GM12878 (cell line): ENCODE results near the gene ADH1C. TPM values are rescaled to one million over a fixed set of nuclear protein-coding genes. Genes with fewer than 3 reads are reported as not detected.

ENCODE experiments used
- ATAC-seq: fragments of 200-7000 bp; cut with Tn5 transposase; 3 replicates; pipeline ENCODE4 v1.9.1; 2020; ENCODE audit warnings: mild to moderate bottlenecking, moderate library complexity
- BruUV-seq: library from RNA; stranded (reverse); fragments of 400-500 nt; replicated peaks from 2 replicates; lab custom pipeline; 2021; lab: Mats Ljungman, UMichigan
- CTCF ChIA-PET: fragments of 300-600 bp; sonication (Branson Sonifier 250); formaldehyde crosslinking; extraction: SDS; loops from one replicate; lab custom pipeline; 2021; ENCODE audit warnings: inconsistent platforms; lab: Yijun Ruan, JAX
- POLR2A ChIA-PET: fragments of 350-600 bp; formaldehyde crosslinking; extraction: SDS; loops from one replicate; lab custom pipeline; 2021; ENCODE audit warnings: inconsistent platforms; lab: Charles Lee
- RAD21 ChIA-PET: fragments of 300-600 bp; sonication (Branson Sonifier 250); formaldehyde crosslinking; loops from one replicate; lab custom pipeline; 2023; ENCODE audit warnings: antibody characterized with exemption; ENCODE audit not compliant: unreplicated experiment; lab: Charles Lee
- SMC1A ChIA-PET: fragments of 300-600 bp; sonication (Branson Sonifier 250); formaldehyde crosslinking; loops from one replicate; lab custom pipeline; 2023; ENCODE audit not compliant: unreplicated experiment, uncharacterized antibody; lab: Charles Lee
- DNase-seq: peaks from one replicate; pipeline ENCODE4 v3.0.0-alpha.2; 2011; ENCODE audit warnings: low read depth, low spot score
- FAIRE-seq: peaks from 3 replicates; lab custom pipeline; 2011; peaks lifted over from hg19 to GRCh38; lab: Jason Lieb, UNC
- H2AFZ ChIP-seq: 2 replicates; pipeline ENCODE4 v1.6.0; 2011; ENCODE audit warnings: low read depth, low read length, control low read depth; ENCODE audit not compliant: control insufficient read depth
- H3K27ac ChIP-seq: 2 replicates; pipeline ENCODE4 v1.5.1; 2011; ENCODE audit warnings: control low read depth; ENCODE audit not compliant: control insufficient read depth, insufficient read depth
- H3K27me3 ChIP-seq, 2 experiments: replicated peaks in 1 of 2; 2 replicates each; pipeline versions ENCODE4 v1.6.0 to v1.6.1; 2011; ENCODE audit warnings: low read length in 1 of 2; ENCODE audit not compliant: control insufficient read depth in 2 of 2, insufficient read depth in 2 of 2
- H3K36me3 ChIP-seq, 2 experiments: 2 replicates each; pipeline ENCODE4 v1.5.1; 2011; ENCODE audit warnings: low read length in 1 of 2; ENCODE audit not compliant: control insufficient read depth in 2 of 2, insufficient read depth in 2 of 2
- H3K4me1 ChIP-seq: 2 replicates; pipeline ENCODE4 v1.6.1; 2011; ENCODE audit warnings: mild to moderate bottlenecking, low read length, moderate library complexity, mixed read lengths; ENCODE audit not compliant: control insufficient read depth, insufficient read depth
- H3K4me2 ChIP-seq: 2 replicates; pipeline ENCODE4 v1.6.0; 2011; ENCODE audit warnings: control low read depth; ENCODE audit not compliant: control insufficient read depth, insufficient read depth
- H3K4me3 ChIP-seq: fragments of 200-600 bp; sonication (generic); 2 replicates; pipeline ENCODE4 v1.5.1; 2016
- H3K79me2 ChIP-seq: 2 replicates; pipeline ENCODE4 v1.6.0; 2011; ENCODE audit warnings: low read length; ENCODE audit not compliant: control insufficient read depth, insufficient read depth
- H3K9ac ChIP-seq: 2 replicates; pipeline ENCODE4 v1.8.0; 2011; ENCODE audit warnings: low read length, control low read depth, mixed read lengths; ENCODE audit not compliant: control insufficient read depth, insufficient read depth
- H3K9me3 ChIP-seq: replicated peaks from 3 replicates; pipeline ENCODE4 v1.5.1; 2011; ENCODE audit warnings: mild to moderate bottlenecking, low read length; ENCODE audit not compliant: control insufficient read depth, insufficient read depth
- H4K20me1 ChIP-seq: 2 replicates; pipeline ENCODE4 v1.6.0; 2011; ENCODE audit not compliant: control insufficient read depth, insufficient read depth
- ASH2L ChIP-seq: fragments of 300-600, 200-600 bp; sonication (generic); IDR thresholded peaks from 2 replicates; pipeline ENCODE4 v1.6.1; 2017; ENCODE audit warnings: low read depth, mild to moderate bottlenecking, borderline replicate concordance
- BCL3 ChIP-seq: IDR thresholded peaks from 2 replicates; pipeline ENCODE4 v1.6.1; 2011; ENCODE audit warnings: borderline replicate concordance, low read depth, mild to moderate bottlenecking, moderate library complexity, low read length; ENCODE audit not compliant: insufficient read depth, poor library complexity, severe bottlenecking
- BRCA1 ChIP-seq: IDR thresholded peaks from 2 replicates; pipeline ENCODE4 v1.6.1; 2011; ENCODE audit warnings: low read depth, low read length, improper control_type of control experiment
- CHD2 ChIP-seq: IDR thresholded peaks from 2 replicates; pipeline ENCODE4 v1.6.1; 2011; ENCODE audit warnings: low read depth, low read length, improper control_type of control experiment, borderline replicate concordance
- CUX1 ChIP-seq: IDR thresholded peaks from 2 replicates; pipeline ENCODE4 v1.6.1; 2012; ENCODE audit warnings: improper control_type of control experiment, low read depth, low read length; ENCODE audit not compliant: insufficient replicate concordance
- EZH2 ChIP-seq: IDR thresholded peaks from 2 replicates; pipeline ENCODE4 v1.6.1; 2012; ENCODE audit warnings: low read depth, mild to moderate bottlenecking, control low read depth, inconsistent platforms, low read length, borderline replicate concordance; ENCODE audit not compliant: control insufficient read depth
- HCFC1 ChIP-seq: fragments of 150-350 bp; IDR thresholded peaks from 2 replicates; pipeline ENCODE4 v1.6.1; 2014; ENCODE audit warnings: low read length
- KAT2A ChIP-seq: conservative IDR thresholded peaks from 2 replicates; pipeline ENCODE4 v1.6.1; 2011; ENCODE audit warnings: low read depth, low read length; ENCODE audit not compliant: control insufficient read depth
- NFYB ChIP-seq: IDR thresholded peaks from 2 replicates; pipeline ENCODE4 v1.6.1; 2011; ENCODE audit warnings: low read depth, mild to moderate bottlenecking, low read length, improper control_type of control experiment, moderate library complexity; ENCODE audit not compliant: insufficient read depth
- RCOR1 ChIP-seq: conservative IDR thresholded peaks from 2 replicates; pipeline ENCODE4 v1.6.1; 2012; ENCODE audit warnings: low read depth, low read length, improper control_type of control experiment
- SMAD5 ChIP-seq: IDR thresholded peaks from 2 replicates; pipeline ENCODE4 v1.6.1; 2016; ENCODE audit warnings: antibody characterized with exemption, low read depth
- SP1 ChIP-seq: IDR thresholded peaks from one replicate; pipeline ENCODE4 v1.6.1; 2011; ENCODE audit warnings: low read depth, low read length
- SRF ChIP-seq, 2 experiments: IDR thresholded peaks; 2 replicates each; pipeline ENCODE4 v1.6.1; 2011; ENCODE audit warnings: low read depth in 2 of 2, low read length in 2 of 2, mild to moderate bottlenecking in 1 of 2, moderate library complexity in 1 of 2
- TAF1 ChIP-seq: IDR thresholded peaks from 2 replicates; pipeline ENCODE4 v1.6.1; 2011; ENCODE audit warnings: mild to moderate bottlenecking, low read depth, low read length, borderline replicate concordance
- TCF3 ChIP-seq: IDR thresholded peaks from 2 replicates; pipeline ENCODE4 v1.6.1; 2012; ENCODE audit warnings: low read depth, mild to moderate bottlenecking, low read length, borderline replicate concordance; ENCODE audit not compliant: insufficient read depth
- YY1 ChIP-seq: IDR thresholded peaks from 2 replicates; pipeline ENCODE4 v1.6.1; 2011; ENCODE audit warnings: low read depth, mild to moderate bottlenecking, low read length
- ZNF207 ChIP-seq: fragments of 450-650 bp; IDR thresholded peaks from 2 replicates; pipeline ENCODE4 v1.6.1; 2014; ENCODE audit warnings: antibody characterized with exemption, mild to moderate bottlenecking, borderline replicate concordance
- WGBS: methylation state at CpG from one replicate; pipeline ENCODE4 v1.1.6; 2016; ENCODE audit warnings: low lambda C conversion rate; ENCODE audit not compliant: insufficient replicate concordance, insufficient coverage; ENCODE audit errors: missing lambda C conversion rate; 5-methylcytosine and 5-hydroxymethylcytosine counted together
- in situ Hi-C: fragments of 300-500 bp; cut with MboI; formaldehyde crosslinking; loops from 9 replicates; pipeline ENCODE4 v1.14.3; 2018; ENCODE audit warnings: mixed read lengths
- intact Hi-C: fragments of 100-400 bp; cut with micrococcal nuclease; formaldehyde crosslinking; loops from one replicate; pipeline ENCODE4 v1.14.2; 2022; ENCODE audit not compliant: unreplicated experiment
- polyA plus RNA-seq, 11 experiments: library from polyadenylated mRNA; depleted of rRNA in 4 of 11; unstranded in 6 of 11; stranded (reverse) in 5 of 11; fragments of >200 nt; fragmentation: Nextera tagmentation in 4 of 11; fragmentation: Illumina TruSeq in 1 of 11; extraction: Ambion mirVana in 4 of 11; extraction: Trizol in 1 of 11; gene quantifications; 1 replicate in 1 of 11; 2 replicates in 10 of 11; pipeline versions ENCODE4 v1.2.1 to v1.2.3, GENCODE V29; 2011 to 2016; ENCODE audit warnings: inconsistent platforms in 2 of 11, missing spikeins in 2 of 11, low read depth in 1 of 11
- total RNA-seq, 4 experiments: library from RNA; depleted of rRNA in 3 of 4; stranded (reverse); fragments of >200 nt in 3 of 4; fragmentation: Illumina TruSeq in 1 of 4; extraction: Trizol in 1 of 4; gene quantifications; 2 replicates each; pipeline versions ENCODE4 v1.2.1 to v1.2.3, GENCODE V29; 2013 to 2021

ADH1C gene
- total and polyA plus RNA-seq, 10 of the 15 experiments (the other 5 are each of a cell fraction or from before 2014, with no cell fraction given), result 0.04 to 1.1 (median 0.10) TPM; not detected in 3

- no peak for DNase-seq
- FAIRE-seq, result no peak
- Histone ChIP-seq H2AFZ (no peak overlapping the region), H3K4me1 (no peaks in the 10 kb centered on the region), H4K20me1 (no peaks in the 10 kb centered on the region), H3K4me2 (no peak overlapping the region), H3K27ac (no peak overlapping the region), H3K79me2 (no peaks in the 10 kb centered on the region), H3K9ac (no peak overlapping the region), H3K27me3 (no peaks in the 10 kb centered on the region), H3K9me3 (no peaks in the 10 kb centered on the region), H3K4me3 (no peak overlapping the region), H3K36me3 (no peaks in the 10 kb centered on the region)
- 0% methylated on average over 3 of the region's 3 CpGs for WGBS
- in situ Hi-C loops (no loop called here), intact Hi-C loops (no loop called here)
- no peak for ATAC-seq
- ChIA-PET SMC1A (no interaction called here), RAD21 (no interaction called here), POLR2A (no interaction called here), CTCF (no interaction called here)
- no TSS peak for BruUV-seq
- TF ChIP-seq ZNF207 (no peak), BCL3 (no peak), HCFC1 (no peak), SP1 (no peak), CUX1 (no peak), TAF1 (no peak), SMAD5 (no peak), ASH2L (no peak), TCF3 (no peak), EZH2 (no peak), NFYB (no peak), YY1 (no peak), SRF (IDR thresholded peaks at IDR 0.05; ENCODE audit: low read depth in 2 of 2, low read length in 2 of 2) (no peak), KAT2A (no peak), CHD2 (no peak), RCOR1 (no peak), BRCA1 (no peak)
Measured at GRCh38 chr4:99317354-99317753, 35.2 kb downstream of the ADH1C start.
